ENCODE data around the gene PIM2. TPM values are rescaled to one million over a fixed set of nuclear protein-coding genes. Genes with fewer than 3 reads are reported as not detected.

Gene PIM2
- total and polyA plus RNA-seq, 2 of the 13 experiments (the other 11 are each of a cell fraction or from before 2014, with no cell fraction given): 14.4 to 15.8 TPM

GRCh38 chrX:48957827-48958634, 39.2 kb upstream of the PIM2 start (continued):
- TF ChIP-seq ZFYVE20 (CRISPR knock-in tag; IDR thresholded peaks at IDR 0.05; ENCODE audit: borderline replicate concordance, low read depth) (no peak), HNRNPLL (IDR thresholded peaks at IDR 0.05; ENCODE audit: low read depth, low read length, poor library complexity, severe bottlenecking) (peak; percentile 28), E2F2 (CRISPR knock-in tag; IDR thresholded peaks at IDR 0.05; ENCODE audit: borderline replicate concordance) (no peak), ZNF33A (CRISPR knock-in tag; IDR thresholded peaks at IDR 0.05; ENCODE audit: borderline replicate concordance) (no peak), ZNF883 (CRISPR knock-in tag; IDR thresholded peaks at IDR 0.05; ENCODE audit: not compliant biosample characterization) (no peak), HIVEP1 (CRISPR knock-in tag; IDR thresholded peaks at IDR 0.05) (no peak), ZNF597 (CRISPR knock-in tag; IDR thresholded peaks at IDR 0.05) (no peak), SNRNP70 (IDR thresholded peaks at IDR 0.05; ENCODE audit: low read depth, low read length) (no peak), SSRP1 (CRISPR knock-in tag; IDR thresholded peaks at IDR 0.05) (0 out of 2 replicates have a peak, but pooled peaks have one; percentile 63), FOXP1 (IDR thresholded peaks at IDR 0.05) (no peak), FOXP1 (CRISPR knock-in tag; IDR thresholded peaks at IDR 0.05) (no peak), TEF (CRISPR knock-in tag; IDR thresholded peaks at IDR 0.05) (no peak), ZNF10 (CRISPR knock-in tag; IDR thresholded peaks at IDR 0.05; ENCODE audit: borderline replicate concordance, low read depth) (no peak), ZNF670 (CRISPR knock-in tag; IDR thresholded peaks at IDR 0.05; ENCODE audit: borderline replicate concordance) (no peak), GPN1 (CRISPR knock-in tag; IDR thresholded peaks at IDR 0.05; ENCODE audit: borderline replicate concordance) (no peak), SCMH1 (CRISPR knock-in tag; IDR thresholded peaks at IDR 0.05; ENCODE audit: borderline replicate concordance) (no peak), RCOR2 (CRISPR knock-in tag; IDR thresholded peaks at IDR 0.05) (no peak), SNAPC5 (CRISPR knock-in tag; IDR thresholded peaks at IDR 0.05; ENCODE audit: borderline replicate concordance) (no peak), ERF (CRISPR knock-in tag; IDR thresholded peaks at IDR 0.05) (no peak; the same call in 1 of the 2 replicates), PLSCR1 (CRISPR knock-in tag; IDR thresholded peaks at IDR 0.05; ENCODE audit: borderline replicate concordance) (no peak), GLI4 (CRISPR knock-in tag; IDR thresholded peaks at IDR 0.05; ENCODE audit: borderline replicate concordance) (no peak), ZHX1 (CRISPR knock-in tag; IDR thresholded peaks at IDR 0.05; ENCODE audit: low read depth) (no peak), ISL2 (CRISPR knock-in tag; IDR thresholded peaks at IDR 0.05) (no peak)

Measured in HepG2 (cell line).